ENCODE measurements around the gene SLC25A1.

- TF ChIP-seq REST (IDR thresholded peaks at IDR 0.05; ENCODE audit: low read depth) (no peak), EGR1 (IDR thresholded peaks at IDR 0.05) (no peak), EP300 (IDR thresholded peaks at IDR 0.05; ENCODE audit: borderline replicate concordance) (no peak), YY1 (IDR thresholded peaks at IDR 0.05; ENCODE audit: low read depth) (no peak), RAD21 (IDR thresholded peaks at IDR 0.05; ENCODE audit: low read depth) (no peak), TCF12 (IDR thresholded peaks at IDR 0.05; ENCODE audit: low read depth) (no peak), CREB1 (IDR thresholded peaks at IDR 0.05; ENCODE audit: low read depth) (no peak), CEBPB (IDR thresholded peaks at IDR 0.05) (no peak), TAF1 (IDR thresholded peaks at IDR 0.05; ENCODE audit: low read depth) (no peak), ZBTB7A (IDR thresholded peaks at IDR 0.05; ENCODE audit: low read depth) (no peak), USF1 (IDR thresholded peaks at IDR 0.05) (no peak), MAX (IDR thresholded peaks at IDR 0.05) (no peak)
These were observed 2.3 kb upstream of the SLC25A1 start for GRCh38 chr22:19180740-19181410.

Data from Ishikawa (cell line).